Smooth muscle cell of bladder (primary cell): Measurements from ENCODE around the gene FIBIN. TPM values are rescaled to one million over a fixed set of nuclear protein-coding genes. Genes with fewer than 3 reads are reported as not detected.

ENCODE experiments used
- total RNA-seq: library from RNA; depleted of rRNA; stranded (reverse); fragments of >200 nt; gene quantifications from 2 replicates; pipeline ENCODE4 v1.2.3, GENCODE V29; 2014

FIBIN gene
- 51.4 and 136 TPM in 2 replicates for total RNA-seq

DNA sequence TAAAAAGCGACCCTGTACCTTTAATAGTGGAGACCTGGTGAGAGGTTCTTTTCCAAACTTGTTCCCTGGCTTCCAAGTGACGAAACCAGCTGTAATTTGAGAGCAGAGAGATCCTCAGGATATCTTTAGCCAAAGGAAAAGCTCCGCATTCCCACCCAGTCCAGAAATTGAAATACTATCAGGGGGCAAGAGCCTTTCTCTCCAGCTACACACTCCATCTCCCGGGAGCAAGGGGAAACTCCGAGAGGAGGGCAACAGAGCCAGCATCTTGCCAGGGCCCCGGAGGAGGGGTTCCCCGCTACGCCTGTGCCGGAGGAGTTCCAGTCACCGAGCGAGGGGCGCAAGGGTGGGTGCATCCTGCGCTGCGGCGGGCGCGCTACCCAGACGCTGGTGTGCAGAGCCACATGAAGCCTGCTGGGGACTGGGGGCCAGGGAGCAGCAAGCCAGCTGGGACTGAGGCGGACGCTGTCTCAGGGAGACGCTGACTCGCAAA, at the start of gene FIBIN:
Gene FIBIN (plus strand): TSS at position 148 of the 493 bp plus-strand sequence. CDS start 415 bp downstream, outside the sequence.

GRCh38 chr11:27040302-27041115, 46.6 kb downstream of the FIBIN start, which contains the start of gene BBOX1:
Gene BBOX1, plus strand, starts transcription at chr11:27040815. Its CDS starts 14,616 bp downstream, at chr11:27055431.

Other genes with a start within 250 kb of the FIBIN start
- gene BBOX1, start 46.7 kb downstream of the FIBIN start, total RNA-seq: 0.28 TPM in 1 of 2 replicates, not detected in the other